Fibroblast of the conjunctiva (primary cell): ENCODE measurements around the gene EP400.

Experiments
- DNase-seq: peaks from one replicate; pipeline ENCODE4 v3.0.0-alpha.2; 2010; ENCODE audit warnings: low read depth

Gene EP400

GRCh38 chr12:132019891-132020290 lies 70.1 kb downstream of the EP400 start:
- DNase-seq = no peak

GRCh38 chr12:132020292-132020691 lies 70.5 kb downstream of the EP400 start:
- no peak for DNase-seq

- no peak for DNase-seq
Observed at GRCh38 chr12:132021031-132021871, 71.5 kb downstream of the EP400 start.

- no peak for DNase-seq
Observed at GRCh38 chr12:132021965-132022364, 72.2 kb downstream of the EP400 start.

GRCh38 chr12:132023658-132024057 lies 73.9 kb downstream of the EP400 start:
- DNase-seq = no peak

- no peak for DNase-seq
Observed at GRCh38 chr12:132024758-132025157, 75.0 kb downstream of the EP400 start.

- DNase-seq = no peak
Observed at GRCh38 chr12:132025526-132025925, 75.8 kb downstream of the EP400 start.

GRCh38 chr12:132026061-132026795 lies 76.5 kb downstream of the EP400 start:
- no peak for DNase-seq

GRCh38 chr12:132026796-132027500 lies 77.2 kb downstream of the EP400 start:
- no peak for DNase-seq

- DNase-seq = no peak
Observed at GRCh38 chr12:132027636-132028035, 77.9 kb downstream of the EP400 start.

- DNase-seq = no peak
Observed at GRCh38 chr12:132028111-132028510, 78.4 kb downstream of the EP400 start.

GRCh38 chr12:132029503-132030300 lies 80.0 kb downstream of the EP400 start:
- no peak for DNase-seq

GRCh38 chr12:132030367-132031038 lies 80.8 kb downstream of the EP400 start:
- DNase-seq = no peak

GRCh38 chr12:132033627-132034026 lies 83.9 kb downstream of the EP400 start:
- no peak for DNase-seq

GRCh38 chr12:132036063-132036683 lies 86.4 kb downstream of the EP400 start:
- DNase-seq = no peak

- no peak for DNase-seq
Observed at GRCh38 chr12:132040906-132041606, 91.3 kb downstream of the EP400 start.

GRCh38 chr12:132043216-132043615 lies 93.5 kb downstream of the EP400 start:
- no peak for DNase-seq

- DNase-seq = no peak
Observed at GRCh38 chr12:132043770-132044467, 94.2 kb downstream of the EP400 start.

GRCh38 chr12:132044661-132045412 lies 95.1 kb downstream of the EP400 start:
- no peak for DNase-seq
